RWPE2 (cell line): ENCODE measurements around the gene PHACTR1.

Experiments used
- ATAC-seq: fragments of 200-7000 bp; cut with Tn5 transposase; 3 replicates; pipeline ENCODE4 v1.9.1; 2021; ENCODE audit warnings: low read depth
- DNase-seq: peaks from one replicate; pipeline ENCODE4 v3.0.0-alpha.2; 2020; ENCODE audit warnings: low spot score
- H3K27ac ChIP-seq: fragments of 450-650 bp; 2 replicates; pipeline ENCODE4 v1.5.1; 2017; ENCODE audit warnings: mild to moderate bottlenecking; ENCODE audit not compliant: poor library complexity, severe bottlenecking
- H3K27me3 ChIP-seq: fragments of 250-450 bp; sonication (Bioruptor Pico); 2 replicates; pipeline ENCODE4 v1.5.1; 2021; ENCODE audit warnings: mild to moderate bottlenecking, moderate library complexity; ENCODE audit not compliant: insufficient read depth, poor library complexity, severe bottlenecking
- H3K36me3 ChIP-seq: fragments of 250-450 bp; sonication (Bioruptor Pico); 2 replicates; pipeline ENCODE4 v1.5.1; 2020; ENCODE audit warnings: low read depth, mild to moderate bottlenecking, moderate library complexity
- H3K4me1 ChIP-seq: fragments of 250-450 bp; sonication (Bioruptor Pico); 2 replicates; pipeline ENCODE4 v1.5.1; 2021; ENCODE audit warnings: mild to moderate bottlenecking, moderate library complexity; ENCODE audit not compliant: insufficient read depth, poor library complexity, severe bottlenecking
- H3K4me3 ChIP-seq: fragments of 250-450 bp; sonication (Bioruptor Pico); 2 replicates; pipeline ENCODE4 v1.5.1; 2021; ENCODE audit warnings: mild to moderate bottlenecking, moderate library complexity; ENCODE audit not compliant: severe bottlenecking
- H3K9me3 ChIP-seq: fragments of 250-450 bp; sonication (Bioruptor Pico); 2 replicates; pipeline ENCODE4 v1.5.1; 2021; ENCODE audit warnings: mild to moderate bottlenecking, moderate library complexity; ENCODE audit not compliant: severe bottlenecking
- CTCF ChIP-seq: fragments of 450-650 bp; IDR thresholded peaks from one replicate; pipeline ENCODE4 v1.5.1; 2017; ENCODE audit warnings: mild to moderate bottlenecking, moderate library complexity; ENCODE audit not compliant: poor library complexity, severe bottlenecking

PHACTR1 gene

DNA sequence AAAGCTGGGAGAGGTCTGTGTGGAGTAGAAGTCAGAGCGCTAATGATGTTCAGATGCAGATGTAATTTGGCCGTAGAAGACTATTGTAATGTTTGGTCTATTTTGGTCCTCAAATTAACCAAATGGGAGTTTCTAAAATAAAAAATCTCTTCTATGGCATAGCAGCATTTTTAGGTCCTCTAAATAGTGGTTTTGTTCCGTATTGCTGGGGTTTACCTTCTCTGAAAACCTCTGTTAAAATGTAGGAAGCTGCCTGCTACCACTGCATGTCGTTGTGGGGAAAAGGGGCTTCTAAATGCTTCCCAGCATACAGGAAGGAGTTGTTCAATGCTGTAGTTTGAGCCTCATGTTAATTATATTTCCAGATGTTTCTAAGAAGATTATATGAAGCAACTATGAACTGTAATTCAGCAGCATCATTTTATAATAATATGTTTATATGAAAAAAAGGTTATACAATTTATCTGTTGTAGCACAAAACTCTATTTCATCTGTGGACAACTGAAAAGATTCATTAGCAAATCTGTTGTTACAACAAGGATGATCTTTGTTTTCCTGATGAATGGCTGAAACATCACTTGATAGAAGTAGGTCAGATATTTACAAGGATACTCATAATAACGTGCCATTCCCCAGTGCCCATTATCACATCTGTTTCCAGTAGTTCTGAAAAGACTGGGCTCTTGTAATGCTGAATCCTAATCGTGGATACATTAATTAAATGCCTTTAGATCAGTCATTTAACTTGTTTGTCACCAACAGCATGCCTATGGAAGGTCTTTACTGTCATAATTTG, 355.2 kb downstream of the PHACTR1 start:
- H3K9me3 ChIP-seq = no peaks in the 10 kb centered on the region
- H3K4me1 ChIP-seq = no peaks in the 10 kb centered on the region
- no peak overlapping the region for H3K27ac ChIP-seq
- ATAC-seq = no peak
- H3K4me3 ChIP-seq = no peak overlapping the region
- DNase-seq = no peak
- no peak for TF ChIP-seq CTCF
- H3K27me3 ChIP-seq = peaks cover 3% of the 10 kb centered on the region
- no peaks in the 10 kb centered on the region for H3K36me3 ChIP-seq

DNA sequence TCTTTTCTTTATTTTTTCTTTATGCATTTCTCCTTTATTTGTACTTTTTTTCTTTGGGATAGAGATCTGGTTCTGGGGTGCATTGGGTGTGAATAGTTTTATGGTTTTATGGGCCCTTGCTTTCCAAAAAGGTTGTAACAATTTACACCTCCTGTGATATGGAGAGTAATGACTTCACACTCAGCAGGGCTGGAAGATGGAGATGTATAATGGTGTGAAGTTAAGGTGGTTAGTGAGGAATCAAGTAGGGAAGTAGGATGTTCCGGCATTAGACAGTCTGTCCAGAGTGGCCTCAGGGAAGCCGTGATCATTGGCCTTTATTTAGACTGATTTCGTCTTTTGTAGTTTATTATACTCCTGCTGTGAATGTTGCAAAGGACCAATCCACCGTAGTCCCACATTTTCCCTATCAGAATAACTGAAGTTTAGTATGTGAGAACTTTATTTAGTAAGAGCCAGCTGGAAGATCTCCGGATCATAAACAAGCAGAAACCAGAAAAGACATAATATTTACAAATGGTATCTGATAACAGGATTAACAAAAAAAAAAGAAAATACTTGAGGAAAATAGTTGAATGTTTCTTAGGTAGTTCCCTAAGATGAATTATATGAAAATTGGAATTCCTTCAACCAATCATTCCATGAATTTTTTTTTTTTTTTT, 356.2 kb downstream of the PHACTR1 start:
- H3K36me3 ChIP-seq = no peaks in the 10 kb centered on the region
- TF ChIP-seq CTCF = no peak
- no peaks in the 10 kb centered on the region for H3K4me1 ChIP-seq
- ATAC-seq (no peak), DNase-seq (no peak)
- H3K9me3 ChIP-seq = no peaks in the 10 kb centered on the region
- H3K4me3 ChIP-seq = no peak overlapping the region
- no peak overlapping the region for H3K27ac ChIP-seq
- peaks cover 3% of the 10 kb centered on the region for H3K27me3 ChIP-seq

- ATAC-seq (no peak), DNase-seq (no peak)
- H3K4me1 ChIP-seq = no peaks in the 10 kb centered on the region
- no peak for TF ChIP-seq CTCF
- H3K9me3 ChIP-seq = no peaks in the 10 kb centered on the region
- no peaks in the 10 kb centered on the region for H3K36me3 ChIP-seq
- H3K4me3 ChIP-seq = no peak overlapping the region
- peaks cover 3% of the 10 kb centered on the region for H3K27me3 ChIP-seq
- H3K27ac ChIP-seq = no peak overlapping the region
Observed at GRCh38 chr6:13074415-13075140, 358.0 kb downstream of the PHACTR1 start.

DNA sequence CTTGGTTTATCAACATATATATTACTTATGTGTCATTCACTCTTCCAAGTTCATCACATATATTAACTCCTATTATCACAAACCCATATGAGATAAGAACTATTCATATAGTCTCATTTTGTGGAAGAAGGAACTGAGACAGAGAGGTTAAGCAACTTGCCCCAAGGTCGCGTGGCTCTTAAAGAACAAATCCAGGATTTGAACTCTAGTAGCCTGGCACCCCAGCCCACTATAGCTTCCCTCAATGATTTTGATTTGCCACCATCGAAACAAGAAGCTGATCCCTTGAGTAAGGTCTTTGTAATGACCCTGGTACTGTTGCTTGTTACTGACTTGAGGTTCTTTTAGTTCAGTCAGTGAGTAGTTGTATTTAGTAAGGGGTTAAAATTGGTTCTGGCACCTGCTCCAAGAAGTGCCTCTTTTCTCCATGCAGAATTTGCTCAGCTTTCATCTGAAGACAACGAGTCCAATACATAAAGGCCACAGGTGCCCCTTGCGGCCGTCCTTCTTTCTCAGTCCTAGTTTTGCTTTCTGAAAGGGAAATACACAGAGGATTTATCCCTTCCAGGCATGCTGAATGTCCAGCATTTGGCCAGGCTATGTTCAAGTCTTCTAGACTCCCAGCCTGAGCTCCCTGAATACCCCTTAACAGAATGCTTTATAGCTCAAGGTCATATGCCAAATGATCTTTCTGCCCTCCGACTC, 358.7 kb downstream of the PHACTR1 start:
- H3K27me3 ChIP-seq = peaks cover 3% of the 10 kb centered on the region
- TF ChIP-seq CTCF = no peak
- H3K27ac ChIP-seq = no peak overlapping the region
- H3K4me3 ChIP-seq = no peak overlapping the region
- no peak for ATAC-seq
- H3K36me3 ChIP-seq = no peaks in the 10 kb centered on the region
- H3K4me1 ChIP-seq = no peaks in the 10 kb centered on the region
- no peak for DNase-seq
- H3K9me3 ChIP-seq = no peaks in the 10 kb centered on the region
